H9 (cell line): ENCODE data around the gene PITPNB. TPM values are rescaled to one million over a fixed set of nuclear protein-coding genes. Genes with fewer than 3 reads are reported as not detected.

Experiments used
- DNase-seq: peaks from one replicate; pipeline ENCODE4 v3.0.0-alpha.2; 2017
- H2AFZ ChIP-seq: one replicate; pipeline ENCODE4 v1.6.1; 2013; ENCODE audit warnings: mild to moderate bottlenecking, low read length, control low read depth, moderate library complexity
- H2AK5ac ChIP-seq: 2 replicates; pipeline ENCODE4 v1.6.1; 2013; ENCODE audit warnings: low read length, control low read depth, mixed read lengths; ENCODE audit not compliant: insufficient read length
- H2BK120ac ChIP-seq: one replicate; pipeline ENCODE4 v1.6.1; 2013; ENCODE audit warnings: low read depth, mild to moderate bottlenecking, low read length, control low read depth, inconsistent platforms; ENCODE audit not compliant: poor library complexity, severe bottlenecking
- H2BK12ac ChIP-seq: 2 replicates; pipeline ENCODE4 v1.6.1; 2013; ENCODE audit warnings: low read length, control low read depth, mixed read lengths, low read depth; ENCODE audit not compliant: insufficient read length
- H2BK15ac ChIP-seq: 2 replicates; pipeline ENCODE4 v1.6.1; 2013; ENCODE audit warnings: low read depth, low read length, control low read depth
- H2BK20ac ChIP-seq: one replicate; pipeline ENCODE4 v1.6.1; 2013; ENCODE audit warnings: low read depth, mild to moderate bottlenecking, low read length, control low read depth, inconsistent platforms; ENCODE audit not compliant: poor library complexity, severe bottlenecking
- H2BK5ac ChIP-seq: 2 replicates; pipeline ENCODE4 v1.6.1; 2013; ENCODE audit warnings: low read length, control low read depth, mixed read lengths; ENCODE audit not compliant: insufficient read length
- H3K14ac ChIP-seq: 2 replicates; pipeline ENCODE4 v1.6.1; 2013; ENCODE audit warnings: low read length, control low read depth; ENCODE audit not compliant: insufficient read depth
- H3K18ac ChIP-seq: 2 replicates; pipeline ENCODE4 v1.6.1; 2013; ENCODE audit warnings: low read depth, mild to moderate bottlenecking, mixed read lengths, low read length, control low read depth; ENCODE audit not compliant: insufficient read length
- H3K23ac ChIP-seq: 2 replicates; pipeline ENCODE4 v1.6.1; 2013; ENCODE audit warnings: low read length, control low read depth, mixed read lengths, low read depth; ENCODE audit not compliant: insufficient read length
- H3K23me2 ChIP-seq: 2 replicates; pipeline ENCODE4 v1.6.1; 2013; ENCODE audit warnings: low read depth, mild to moderate bottlenecking, mixed read lengths, low read length, control low read depth; ENCODE audit not compliant: insufficient read length, poor library complexity, severe bottlenecking
- H3K27ac ChIP-seq: 2 replicates; pipeline ENCODE4 v1.5.1; 2013; ENCODE audit warnings: low read length, control low read depth, mixed read lengths, low read depth; ENCODE audit not compliant: insufficient read length
- H3K27me3 ChIP-seq: 2 replicates; pipeline ENCODE4 v1.6.1; 2013; ENCODE audit warnings: low read length, control low read depth, inconsistent platforms; ENCODE audit not compliant: insufficient read depth
- H3K4ac ChIP-seq: 2 replicates; pipeline ENCODE4 v1.6.1; 2013; ENCODE audit warnings: low read depth, mild to moderate bottlenecking, control low read depth, inconsistent platforms, low read length, moderate library complexity
- H3K4me1 ChIP-seq: 2 replicates; pipeline ENCODE4 v1.6.1; 2013; ENCODE audit warnings: low read length, control low read depth, inconsistent platforms; ENCODE audit not compliant: insufficient read depth
- H3K4me2 ChIP-seq: 2 replicates; pipeline ENCODE4 v1.6.1; 2013; ENCODE audit warnings: low read length, control low read depth, mixed read lengths; ENCODE audit not compliant: insufficient read length, insufficient read depth
- H3K56ac ChIP-seq: 2 replicates; pipeline ENCODE4 v1.6.1; 2013; ENCODE audit warnings: low read depth, mild to moderate bottlenecking, mixed read lengths, low read length, control low read depth; ENCODE audit not compliant: insufficient read length
- H3K79me1 ChIP-seq: 2 replicates; pipeline ENCODE4 v1.6.1; 2013; ENCODE audit warnings: low read depth, mild to moderate bottlenecking, moderate library complexity, low read length, control low read depth, inconsistent platforms; ENCODE audit not compliant: insufficient read depth, poor library complexity, severe bottlenecking
- H3K79me2 ChIP-seq: 2 replicates; pipeline ENCODE4 v1.6.1; 2013; ENCODE audit warnings: low read length, control low read depth, inconsistent platforms; ENCODE audit not compliant: insufficient read depth
- H3K9ac ChIP-seq: 2 replicates; pipeline ENCODE4 v1.6.1; 2013; ENCODE audit warnings: low read length, control low read depth, mixed read lengths; ENCODE audit not compliant: insufficient read length; ENCODE audit errors: extremely low read depth
- H3K9me3 ChIP-seq: one replicate; pipeline ENCODE4 v1.6.1; 2013; ENCODE audit warnings: low read depth, low read length, inconsistent platforms; ENCODE audit not compliant: control insufficient read depth
- H3T11ph ChIP-seq: one replicate; pipeline ENCODE4 v1.6.1; 2013; ENCODE audit warnings: mild to moderate bottlenecking, low read length, control low read depth, inconsistent platforms
- H4K20me1 ChIP-seq: one replicate; pipeline ENCODE4 v1.6.1; 2013; ENCODE audit not compliant: control insufficient read depth, insufficient read length, insufficient read depth
- H4K5ac ChIP-seq: 2 replicates; pipeline ENCODE4 v1.6.1; 2013; ENCODE audit warnings: low read depth, mild to moderate bottlenecking, mixed read lengths, low read length, control low read depth; ENCODE audit not compliant: insufficient read length
- H4K8ac ChIP-seq: replicated peaks from 2 replicates; pipeline ENCODE4 v1.6.1; 2013; ENCODE audit warnings: low read length, control low read depth, mixed read lengths, low read depth; ENCODE audit not compliant: insufficient read length
- H4K91ac ChIP-seq: 2 replicates; pipeline ENCODE4 v1.6.1; 2013; ENCODE audit warnings: low read depth, mild to moderate bottlenecking, moderate library complexity, mixed read lengths, low read length, control low read depth; ENCODE audit not compliant: insufficient read length
- H3K27ac Mint-ChIP-seq, 3 experiments: 2 replicates in 2 of 3; 3 replicates in 1 of 3; pipeline ENCODE4 v1.8.0; 2020 to 2021; ENCODE audit warnings: mixed read lengths in 3 of 3, mild to moderate bottlenecking in 1 of 3, moderate library complexity in 1 of 3
- H3K27me3 Mint-ChIP-seq: 2 replicates; pipeline ENCODE4 v1.8.0; 2021; ENCODE audit warnings: low read depth, mild to moderate bottlenecking, moderate library complexity, mixed read lengths
- H3K36me3 Mint-ChIP-seq, 3 experiments: 2 replicates in 2 of 3; 3 replicates in 1 of 3; pipeline ENCODE4 v1.8.0; 2020 to 2021; ENCODE audit warnings: low read depth in 3 of 3, mixed read lengths in 3 of 3; ENCODE audit not compliant: insufficient read depth in 1 of 3
- H3K4me1 Mint-ChIP-seq, 2 experiments: 2 replicates each; pipeline ENCODE4 v1.8.0; 2020; ENCODE audit warnings: mixed read lengths in 2 of 2
- H3K4me3 Mint-ChIP-seq, 2 experiments: 2 replicates in 1 of 2; 3 replicates in 1 of 2; pipeline ENCODE4 v1.8.0; 2020 to 2021; ENCODE audit warnings: mild to moderate bottlenecking in 2 of 2, mixed read lengths in 2 of 2, moderate library complexity in 1 of 2
- H3K9me3 Mint-ChIP-seq, 2 experiments: 2 replicates in 1 of 2; 3 replicates in 1 of 2; pipeline ENCODE4 v1.8.0; 2020; ENCODE audit warnings: mild to moderate bottlenecking in 2 of 2, mixed read lengths in 2 of 2, moderate library complexity in 1 of 2
- CTCF ChIP-seq: fragments of 200-600 bp; sonication (generic); conservative IDR thresholded peaks from 3 replicates; pipeline ENCODE4 v1.8.0; 2021; ENCODE audit warnings: antibody characterized with exemption, mild to moderate bottlenecking
- WGBS: extraction: QIAGEN DNeasy Blood & Tissue Kit; methylation state at CpG from one replicate; pipeline ENCODE4 v1.1.7; 2013; ENCODE audit warnings: missing lambda C conversion rate, low lambda C conversion rate, mixed read lengths; ENCODE audit not compliant: insufficient read length; ENCODE audit errors: extremely low coverage; 5-methylcytosine and 5-hydroxymethylcytosine counted together
- total RNA-seq: library from RNA; stranded (reverse); gene quantifications from 2 replicates; pipeline ENCODE4 v1.2.1, GENCODE V29; 2021

Gene PITPNB
- total RNA-seq, 1 experiment from 2014 or later, result 106 TPM

GRCh38 chr22:27804470-27805297, 114.4 kb downstream of the PITPNB start:
- no peak overlapping the region for H2BK20ac ChIP-seq
- H3K27ac Mint-ChIP-seq, result no peak overlapping the region; a peak in 1 of 7 replicates
- TF ChIP-seq CTCF, result peak; percentile 83
- peaks cover 71% of the 10 kb centered on the region for H3K27me3 Mint-ChIP-seq
- peak overlapping the region; percentile 46 to 71; a peak in 4 of 5 replicates for H3K4me3 Mint-ChIP-seq
- peaks cover 19% of the 10 kb centered on the region for H3K23me2 ChIP-seq
- no peak overlapping the region for H4K8ac ChIP-seq
- H2AK5ac ChIP-seq, result no peak overlapping the region
- no peaks in the 10 kb centered on the region for H3K4me1 ChIP-seq
- H3K18ac ChIP-seq, result no peak overlapping the region
- no peak overlapping the region for H2AFZ ChIP-seq
- H2BK5ac ChIP-seq, result no peak overlapping the region
- no peak overlapping the region for H3K4ac ChIP-seq
- H4K91ac ChIP-seq, result no peak overlapping the region
- H3K36me3 Mint-ChIP-seq, result no peaks in the 10 kb centered on the region
- H3K79me2 ChIP-seq, result no peaks in the 10 kb centered on the region
- no peak overlapping the region for H2BK15ac ChIP-seq
- no peak overlapping the region for H3K56ac ChIP-seq
- H3K9ac ChIP-seq, result no peak overlapping the region
- no peak overlapping the region for H3K23ac ChIP-seq
- peaks cover 22% of the 10 kb centered on the region; the same call in 1 of the 2 replicates for H3K27me3 ChIP-seq
- no CpG with 5 or more reads among the region's 31 CpGs for WGBS
- H3K9me3 ChIP-seq, result no peaks in the 10 kb centered on the region
- H4K5ac ChIP-seq, result no peak overlapping the region
- no peak overlapping the region for H3K14ac ChIP-seq
- H3K79me1 ChIP-seq, result no peaks in the 10 kb centered on the region
- H3K27ac ChIP-seq, result no peak overlapping the region
- DNase-seq, result peak; percentile 79
- H3K4me2 ChIP-seq, result peak overlapping the region; percentile 11
- H2BK120ac ChIP-seq, result no peak overlapping the region
- H3T11ph ChIP-seq, result no peak overlapping the region
- no peak overlapping the region for H2BK12ac ChIP-seq
- no peaks in the 10 kb centered on the region; a peak in 2 of 5 replicates for H3K9me3 Mint-ChIP-seq
- no peaks in the 10 kb centered on the region for H4K20me1 ChIP-seq
- peaks cover 31 to 46% of the 10 kb centered on the region in 2 experiments for H3K4me1 Mint-ChIP-seq
